ENCODE data around the gene OLFML1.
"Not testable (repeated sequence)": the region's sequence is repeated elsewhere in the genome, so short reads cannot be mapped to it uniquely, and the experiment has no call there.

Gene OLFML1

DNA sequence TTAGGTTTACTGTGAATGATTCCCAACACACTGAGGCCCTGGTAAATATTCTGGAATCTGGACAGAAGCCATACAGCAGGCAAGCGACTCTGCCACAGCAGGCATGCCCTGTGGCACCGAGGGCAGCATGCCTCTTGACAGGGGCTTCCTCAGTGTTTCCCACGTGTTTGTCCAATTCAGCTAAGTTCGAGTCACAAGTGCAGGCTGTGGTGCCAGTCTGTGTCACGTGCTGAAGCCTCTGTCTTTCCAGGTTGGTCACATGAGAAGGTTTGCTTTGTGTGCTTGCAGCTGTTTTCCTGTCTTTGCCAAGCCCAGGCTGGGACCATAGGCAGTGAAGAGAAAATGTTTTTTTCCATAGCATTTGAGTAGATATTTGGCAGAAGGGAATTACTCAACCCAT lies 26.1 kb downstream of the OLFML1 start:
- DNase-seq: peak in 47 of 51 donors; percentile 16 to 80 (median 55)

DNA sequence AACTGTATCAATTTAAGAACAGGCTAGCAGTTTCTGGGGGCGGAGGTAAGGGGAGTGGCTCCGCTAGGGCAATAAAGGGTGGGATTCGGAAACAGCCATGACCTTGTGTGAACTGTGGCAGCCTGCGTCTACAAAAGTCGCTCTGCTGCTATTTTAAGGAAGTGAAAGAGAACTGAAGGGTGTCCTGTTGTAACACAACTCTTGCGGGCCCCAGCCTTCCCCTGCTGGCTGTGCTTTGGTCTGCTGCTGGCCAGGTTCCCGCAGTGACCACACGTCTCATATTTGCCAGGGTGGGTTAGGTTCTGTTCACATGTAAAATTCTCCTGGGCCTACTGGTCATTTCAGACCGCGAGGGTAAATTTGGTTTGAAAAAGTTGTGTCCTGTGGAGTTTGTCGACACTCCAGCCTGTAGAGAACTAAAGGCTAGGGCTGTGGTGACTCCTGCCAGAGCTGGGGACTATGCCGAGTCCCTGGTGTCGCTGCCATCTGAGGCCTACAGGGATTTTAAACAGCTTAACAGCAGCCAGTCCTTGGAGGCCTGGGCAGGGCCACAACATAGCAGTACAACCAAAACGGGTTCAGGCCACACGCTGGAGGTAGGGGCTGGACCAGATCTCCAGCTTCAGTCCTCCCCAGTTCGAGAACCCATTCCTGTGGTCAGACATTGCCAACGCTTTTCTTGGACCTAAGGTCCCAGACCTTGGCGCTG lies 27.4 kb downstream of the OLFML1 start:
- peak in 42 of 51 donors; percentile 10 to 89 (median 54) for DNase-seq

DNA sequence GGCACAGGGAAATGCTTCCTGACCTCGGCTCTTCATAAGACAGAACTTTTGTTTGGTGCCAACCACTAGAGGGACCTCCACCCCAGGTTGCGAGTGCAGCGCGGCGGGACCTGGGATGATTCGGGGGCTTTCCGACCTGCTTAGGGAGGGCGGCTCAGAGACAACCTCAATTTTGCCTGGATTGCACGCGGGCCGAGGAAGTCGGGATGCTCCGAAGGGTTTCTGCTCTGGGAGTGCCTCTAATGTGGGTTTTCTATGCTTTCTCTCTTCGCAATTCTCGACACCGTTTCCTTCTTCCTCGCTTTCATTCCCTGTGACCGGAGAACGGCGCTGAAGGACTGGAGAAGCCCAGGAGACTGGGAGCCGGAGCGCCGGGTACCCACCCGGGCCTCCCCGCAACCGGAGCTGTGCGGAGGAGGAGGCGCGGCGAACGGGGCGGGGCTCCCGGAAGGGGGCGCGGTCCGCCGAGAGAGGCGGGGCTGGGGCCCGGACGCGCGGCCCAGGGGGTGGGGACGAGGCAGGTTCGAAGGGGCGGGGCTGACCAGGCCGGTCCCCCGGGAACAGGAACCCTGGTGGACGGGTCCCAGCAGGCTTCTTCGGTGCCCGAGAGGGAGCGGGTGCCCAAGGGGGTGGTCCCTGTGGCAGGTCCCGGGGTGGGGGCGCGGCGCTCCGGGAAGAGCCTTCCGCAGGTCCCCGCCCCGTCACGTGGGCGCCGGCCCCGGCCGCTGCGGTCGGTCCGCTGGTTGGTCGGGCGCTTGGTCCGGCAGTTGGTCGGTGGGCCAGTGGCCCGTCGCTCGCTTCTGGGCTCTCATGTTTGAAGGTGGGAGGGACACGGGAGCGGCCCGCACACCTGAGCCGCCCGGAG lies 28.2 kb downstream of the OLFML1 start, which contains the start of gene PPFIBP2:
Gene PPFIBP2 (plus strand): TSS at position 766 of the 865 bp plus-strand sequence. CDS start 35,477 bp downstream, outside the sequence.
- peak; percentile 17 to 96 (median 83) for DNase-seq

DNA sequence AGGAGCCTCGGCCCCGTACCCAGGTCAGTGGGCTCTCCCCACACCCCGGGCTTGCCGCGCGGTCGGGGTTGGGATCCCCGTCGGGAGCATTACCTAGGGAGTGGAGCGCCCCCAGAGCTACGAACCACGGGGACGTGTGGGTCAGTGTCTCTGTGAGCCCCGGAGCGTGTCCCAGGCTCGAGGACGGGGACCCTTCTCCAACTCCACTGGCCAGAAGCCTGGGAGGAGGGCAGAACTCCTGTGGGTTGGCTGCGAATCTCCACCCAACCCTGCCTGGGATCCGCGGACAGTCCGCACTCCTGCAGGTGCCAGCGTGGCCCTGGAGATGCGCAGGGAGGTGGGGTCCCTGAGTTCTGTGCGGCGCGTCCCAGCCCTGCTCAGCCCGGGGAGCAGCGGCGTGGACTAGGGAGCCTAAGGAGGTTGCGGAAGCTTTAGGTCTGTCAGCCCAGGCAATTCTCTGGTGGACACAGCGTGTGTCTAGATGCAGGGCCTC lies 28.8 kb downstream of the OLFML1 start:
- peak in 22 of 51 donors; percentile 21 to 70 (median 50) for DNase-seq

DNA sequence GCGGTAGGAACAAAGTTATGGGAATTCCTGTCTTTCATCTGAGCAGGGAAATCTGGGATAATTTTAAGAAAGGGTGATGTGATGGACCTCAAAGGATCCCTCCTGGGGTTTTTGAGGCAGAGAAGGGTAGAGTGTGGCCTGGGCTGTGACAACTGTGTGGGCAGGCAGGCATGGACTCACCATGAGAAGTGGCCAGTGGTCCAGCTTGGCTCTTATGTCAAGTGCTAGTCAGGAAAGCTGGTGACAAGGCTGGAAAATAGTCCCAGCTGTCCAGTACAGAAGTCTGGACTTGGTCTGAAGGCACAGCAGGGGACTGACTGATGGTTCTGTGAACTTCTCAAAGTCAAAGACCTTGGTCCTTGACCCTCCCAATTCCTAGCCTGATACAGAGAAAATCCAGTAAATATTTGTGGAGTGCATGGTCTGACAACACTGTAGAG lies 30.2 kb downstream of the OLFML1 start:
- DNase-seq: no peak

DNA sequence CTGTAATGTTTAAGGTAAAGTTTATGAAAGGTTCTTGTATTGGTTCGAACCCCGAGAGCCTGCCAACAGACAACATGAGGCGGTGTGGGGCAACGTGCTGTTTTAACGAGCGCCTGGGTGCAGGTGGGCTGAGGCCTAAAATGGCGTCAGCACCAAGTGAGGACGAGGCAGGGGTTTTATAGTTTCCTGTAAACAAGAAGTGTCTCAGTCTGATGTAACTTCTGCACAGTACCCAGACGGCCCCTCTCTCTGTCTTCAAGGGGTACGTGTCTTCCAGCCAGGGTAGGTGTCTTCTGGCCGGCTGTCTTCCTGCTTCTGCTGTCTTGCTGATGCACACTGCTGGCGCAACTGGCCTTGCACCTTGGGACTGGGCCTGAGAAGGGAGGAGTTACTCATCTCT lies 31.2 kb downstream of the OLFML1 start:
- no peak for DNase-seq

DNA sequence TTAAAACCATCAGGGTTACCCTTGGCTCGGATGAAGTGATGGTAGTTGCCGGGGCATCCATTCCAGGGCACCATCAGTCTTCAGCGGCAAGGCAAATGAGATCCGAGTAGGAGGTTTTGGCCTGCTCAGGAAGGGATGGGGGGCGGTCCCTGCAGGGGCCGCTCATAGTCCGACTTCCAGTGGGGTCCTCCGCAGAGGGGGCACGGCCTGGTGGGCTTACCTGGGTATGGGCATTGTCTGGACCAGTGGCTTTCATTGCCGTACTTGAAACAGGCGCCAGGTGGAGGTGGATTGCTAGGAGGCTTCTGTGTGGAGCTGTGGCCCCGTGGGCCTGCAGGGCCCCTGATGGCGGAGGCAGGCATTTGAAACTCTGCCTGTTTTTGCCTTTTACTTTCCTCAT lies 32.4 kb downstream of the OLFML1 start:
- DNase-seq: not testable (repeated sequence)

DNA sequence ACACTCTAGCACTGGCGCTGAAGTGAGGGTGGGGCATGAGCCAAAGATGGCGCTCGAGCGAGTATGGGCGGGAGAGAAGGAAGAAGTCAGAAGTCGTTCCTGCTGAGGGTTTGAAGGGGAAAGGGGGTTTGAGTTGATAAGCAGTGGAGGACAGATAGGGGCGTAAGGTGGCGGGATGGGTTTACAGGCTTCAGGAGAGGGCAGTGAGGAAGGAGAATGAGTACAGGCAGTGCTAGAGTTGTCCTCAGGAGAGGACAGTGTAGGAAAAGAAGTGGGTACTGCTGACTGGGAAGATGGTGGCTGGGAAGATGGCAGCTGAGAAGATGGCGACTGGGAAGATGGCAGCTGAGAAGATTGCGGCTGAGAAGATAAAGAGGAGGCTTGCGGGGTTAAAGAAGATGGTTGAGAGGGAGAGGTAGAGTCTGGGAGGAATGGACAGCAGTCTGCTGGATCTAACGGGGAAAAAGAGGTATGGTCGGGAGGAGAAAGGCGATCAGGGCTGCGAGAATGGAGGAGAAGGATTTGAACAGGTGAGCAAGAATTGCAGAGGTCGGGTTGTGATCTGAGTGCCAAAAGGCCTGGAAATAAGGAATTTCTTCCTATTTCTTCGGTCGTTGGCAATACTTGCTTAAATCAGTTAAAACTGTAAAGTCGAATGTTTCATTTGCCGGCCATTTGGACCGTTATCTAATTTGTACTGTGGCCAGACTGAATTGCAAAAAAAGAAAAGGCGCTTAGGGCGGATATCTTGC lies 33.7 kb downstream of the OLFML1 start:
- no peak for DNase-seq

DNA sequence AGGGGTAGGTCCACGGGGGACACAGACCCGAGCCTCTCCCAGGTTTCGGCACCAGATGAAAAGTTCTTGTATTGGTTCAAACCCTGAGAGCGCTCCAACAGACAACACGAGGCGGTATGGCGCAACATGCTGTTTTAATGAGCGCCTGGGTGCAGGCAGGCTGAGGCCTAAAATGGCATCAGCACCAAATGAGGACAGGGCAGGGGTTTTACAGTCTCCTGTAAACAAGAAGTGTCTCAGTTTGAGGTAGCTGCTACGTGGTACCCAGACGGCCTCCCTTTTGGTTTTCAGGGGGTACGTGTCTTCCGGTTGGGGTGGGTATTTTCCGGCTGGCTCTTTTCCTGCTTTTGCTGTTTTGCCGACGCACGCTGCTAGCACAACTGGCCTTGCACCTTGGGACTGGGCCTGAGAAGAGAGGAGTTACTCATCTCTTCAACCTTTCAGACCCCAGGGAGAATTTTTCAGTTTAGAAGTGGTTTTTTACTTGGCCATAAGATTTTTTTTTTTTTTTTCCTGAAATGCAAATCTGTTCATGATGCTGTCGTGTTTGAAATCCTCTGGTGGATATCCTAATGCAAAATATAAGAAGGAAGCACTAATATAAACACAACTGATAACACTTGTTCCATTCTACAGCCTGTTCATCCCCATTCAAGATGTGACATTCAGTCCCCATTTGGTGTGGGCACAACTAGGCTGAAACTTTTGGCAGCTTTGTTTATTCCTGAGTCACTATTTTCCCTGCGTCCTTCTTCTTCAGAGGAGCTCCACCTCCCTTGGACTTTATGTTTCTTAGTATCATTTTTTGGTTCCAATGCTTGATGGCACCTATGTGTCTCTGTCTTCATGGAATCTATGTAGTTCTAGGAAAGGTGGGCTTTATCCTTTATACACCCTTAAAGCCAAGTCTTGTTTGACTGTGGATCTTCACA lies 35.0 kb downstream of the OLFML1 start:
- DNase-seq: no peak

DNA sequence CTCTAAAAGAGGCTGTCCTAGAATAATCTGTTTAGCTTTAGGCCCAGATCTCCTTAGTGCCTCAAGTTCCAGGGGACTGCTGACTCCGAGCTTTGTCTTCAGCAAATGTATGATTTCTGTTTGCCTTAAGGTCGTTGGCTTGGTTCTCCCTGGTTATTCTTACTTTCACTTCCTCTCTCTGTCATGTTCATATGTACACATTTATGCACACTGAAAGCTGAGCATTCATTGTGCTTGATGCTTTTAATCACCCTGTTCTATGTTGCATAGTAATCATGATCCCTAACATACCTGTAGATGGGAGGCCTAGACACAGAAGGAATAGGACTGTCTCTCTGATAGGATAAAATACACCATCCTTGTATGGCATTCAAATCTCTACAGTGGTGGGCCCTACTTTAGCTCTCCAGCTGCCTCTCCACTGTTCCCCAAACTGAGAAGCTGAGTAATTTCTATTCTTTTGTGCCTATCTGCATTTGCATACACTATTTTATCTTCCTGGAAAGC lies 35.7 kb downstream of the OLFML1 start:
- DNase-seq: peak in 1 of 51 donors; percentile 43

DNA sequence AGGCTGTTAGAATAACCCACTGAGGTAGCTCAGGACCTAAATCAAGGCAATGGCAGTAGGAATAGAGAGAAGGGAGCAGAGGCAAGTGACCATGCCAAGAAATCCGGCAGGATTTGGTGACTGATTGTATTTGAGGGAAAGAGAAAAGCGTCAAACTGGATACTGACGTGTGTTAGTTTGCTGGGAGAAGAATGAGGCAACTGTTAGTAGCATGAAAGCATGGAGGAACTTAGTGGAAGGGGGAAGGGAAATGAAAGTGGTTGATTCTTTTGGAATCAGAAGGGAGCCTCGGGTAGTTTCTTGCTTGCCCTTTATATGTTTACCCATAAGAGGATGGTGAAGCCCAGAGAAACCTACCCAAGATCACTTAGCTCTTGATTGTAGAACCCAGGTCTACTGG lies 36.8 kb downstream of the OLFML1 start:
- DNase-seq: peak in 1 of 51 donors; percentile 18

DNA sequence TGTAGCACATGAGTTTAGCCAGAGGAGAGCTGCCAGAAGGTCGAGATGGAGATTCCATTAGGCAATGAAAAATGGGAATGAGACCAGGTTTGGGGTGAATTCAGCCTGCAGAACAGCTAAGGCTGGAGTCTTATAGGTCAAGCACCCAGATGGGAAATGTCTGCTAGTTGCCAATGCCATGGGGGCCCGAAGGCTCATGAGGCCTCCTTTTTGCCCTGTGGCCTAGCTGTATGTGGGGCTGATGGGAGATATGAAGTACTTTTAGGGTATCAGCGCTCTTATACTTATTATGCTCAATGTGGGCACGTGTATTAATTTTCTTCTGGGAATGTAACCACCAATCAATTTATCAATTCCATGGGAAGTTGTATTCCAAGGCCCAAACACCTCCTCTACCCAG lies 37.2 kb downstream of the OLFML1 start:
- no peak for DNase-seq

DNA sequence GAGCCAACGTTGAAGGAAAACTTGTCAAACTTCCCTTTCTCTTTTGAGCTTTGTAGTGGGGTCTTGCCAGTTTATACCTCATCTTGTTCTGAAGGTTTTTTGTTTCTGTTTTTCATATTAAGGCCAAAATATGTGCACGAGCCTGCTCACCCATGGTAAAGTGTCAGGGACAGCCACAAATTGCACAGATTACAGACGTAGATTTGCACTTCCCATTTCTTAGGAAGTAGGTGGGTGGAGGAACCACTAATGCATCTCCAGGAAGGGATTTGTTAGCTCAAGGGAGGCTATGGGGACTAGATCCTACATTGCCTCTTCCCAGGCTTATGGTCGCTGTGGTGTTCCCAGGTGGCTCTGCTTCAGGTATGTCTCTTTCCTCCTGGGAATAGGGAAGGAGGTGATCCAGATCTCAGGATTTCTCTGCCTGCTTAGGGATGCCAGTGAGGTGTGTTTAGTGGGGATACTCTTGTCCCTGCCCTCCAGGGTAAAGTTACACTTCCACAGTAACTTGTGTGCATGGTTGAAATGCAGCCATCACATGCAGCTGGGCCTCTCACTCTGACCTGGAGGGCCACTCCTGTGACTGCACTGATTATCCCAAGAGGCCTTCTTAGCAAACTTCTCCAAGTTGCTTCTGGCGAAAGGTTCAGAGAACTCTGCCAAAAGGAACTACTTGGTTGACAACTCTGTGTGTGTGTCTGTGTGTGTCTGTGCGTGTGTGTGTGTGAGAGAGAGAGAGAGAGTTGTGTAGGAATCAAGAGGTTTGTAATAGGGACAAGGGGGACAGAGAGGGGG lies 38.3 kb downstream of the OLFML1 start:
- DNase-seq: no peak

DNA sequence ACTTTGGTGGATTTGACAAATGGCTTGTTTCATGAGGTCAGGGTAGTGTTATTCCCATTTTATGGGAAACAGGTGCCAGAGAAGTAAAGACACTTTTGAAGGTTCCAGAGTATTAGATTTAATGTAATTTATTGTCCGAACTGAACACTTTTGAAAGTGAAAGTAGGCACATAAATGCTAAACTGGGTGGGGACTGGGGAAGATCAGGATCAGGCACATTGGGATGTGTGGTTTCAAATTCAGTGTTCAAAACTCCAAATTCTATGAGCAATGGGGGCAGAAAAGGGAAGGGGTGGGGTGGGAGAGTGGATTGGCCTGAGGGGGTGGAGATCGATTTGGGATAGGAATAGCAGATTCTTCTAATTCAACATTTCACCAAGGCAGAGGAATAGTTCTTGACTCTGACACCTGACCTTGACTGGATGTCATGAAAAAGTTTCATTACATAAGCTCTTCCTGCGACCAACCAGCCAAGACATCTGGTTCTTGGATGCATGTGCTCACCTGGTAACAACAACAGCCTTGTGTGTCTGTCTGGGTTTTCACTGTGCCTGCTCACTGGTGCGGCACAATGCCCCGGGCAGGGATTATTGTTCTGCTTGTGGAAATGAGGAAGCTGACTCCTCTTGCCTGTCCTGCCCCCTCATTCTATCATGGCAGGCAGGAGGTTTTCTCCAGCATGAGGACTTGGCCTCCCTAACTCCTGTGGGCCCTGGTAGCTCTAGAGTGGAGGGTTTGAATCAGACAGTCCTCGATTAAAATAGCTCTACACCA lies 39.3 kb downstream of the OLFML1 start:
- no peak for DNase-seq

DNA sequence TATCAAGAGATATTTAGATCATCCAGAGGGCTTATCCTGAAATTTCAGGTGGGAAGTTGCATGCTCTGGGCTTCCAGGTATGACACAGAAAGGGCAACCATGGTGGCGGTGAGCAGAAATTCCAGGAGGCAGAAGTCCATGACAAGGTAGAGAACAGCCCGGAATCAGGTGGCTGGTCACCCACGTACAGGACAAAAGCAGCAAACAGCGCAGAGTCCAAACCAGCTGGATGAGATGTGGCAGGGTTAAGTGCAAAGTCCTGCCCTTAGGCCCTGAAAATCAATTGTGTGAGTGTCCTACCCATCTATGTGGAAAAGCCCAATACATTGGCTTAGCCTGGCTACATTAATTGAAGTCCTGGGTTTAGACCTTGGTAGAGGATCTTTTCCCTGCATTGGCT lies 40.1 kb downstream of the OLFML1 start:
- DNase-seq: no peak

DNA sequence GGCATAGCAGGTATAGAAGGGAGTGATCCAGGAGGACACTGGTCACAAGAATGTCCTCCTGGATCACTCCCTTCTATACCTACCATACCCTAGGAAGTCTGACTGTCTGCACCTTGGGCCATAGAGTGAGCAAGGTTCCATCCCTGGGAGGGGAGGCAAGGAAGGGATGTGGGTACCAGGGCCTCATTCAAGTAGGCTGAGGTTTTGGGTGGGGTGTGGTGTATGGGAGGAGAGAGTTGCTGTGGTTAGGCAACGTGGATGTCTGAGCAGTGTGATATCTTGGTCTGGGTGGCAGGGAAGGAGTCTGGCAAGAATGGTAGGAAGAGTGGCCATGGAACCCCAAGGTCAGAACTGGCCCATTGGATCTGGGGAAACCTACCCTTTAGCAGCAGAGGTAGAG lies 41.7 kb downstream of the OLFML1 start:
- no peak for DNase-seq

DNA sequence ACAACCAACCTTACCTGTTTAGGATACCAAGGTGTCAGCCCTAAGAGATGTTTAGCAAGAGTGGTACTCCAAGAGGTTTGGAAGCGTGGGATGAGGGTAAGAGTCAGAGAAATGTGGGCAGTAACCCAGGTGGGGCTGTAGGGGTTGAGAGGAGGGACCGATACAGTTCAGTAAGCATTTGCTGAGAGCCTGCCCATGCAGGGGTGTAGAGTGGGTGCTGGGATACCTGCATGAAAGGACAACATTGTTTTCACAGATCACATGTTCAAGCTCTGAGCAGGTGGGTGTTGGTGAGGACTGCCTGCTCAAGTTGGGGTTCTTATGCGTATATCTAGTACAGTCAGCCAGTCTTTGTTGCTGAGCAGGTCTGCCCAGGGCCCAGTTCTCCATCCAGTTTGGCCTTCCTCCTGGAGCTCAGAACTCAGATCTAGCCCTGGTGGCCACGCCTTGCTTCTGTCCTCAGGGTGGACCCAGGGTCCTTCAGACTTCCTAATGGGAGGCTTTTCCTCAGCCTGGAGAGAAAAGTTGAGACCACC lies 43.3 kb downstream of the OLFML1 start:
- no peak for DNase-seq

DNA sequence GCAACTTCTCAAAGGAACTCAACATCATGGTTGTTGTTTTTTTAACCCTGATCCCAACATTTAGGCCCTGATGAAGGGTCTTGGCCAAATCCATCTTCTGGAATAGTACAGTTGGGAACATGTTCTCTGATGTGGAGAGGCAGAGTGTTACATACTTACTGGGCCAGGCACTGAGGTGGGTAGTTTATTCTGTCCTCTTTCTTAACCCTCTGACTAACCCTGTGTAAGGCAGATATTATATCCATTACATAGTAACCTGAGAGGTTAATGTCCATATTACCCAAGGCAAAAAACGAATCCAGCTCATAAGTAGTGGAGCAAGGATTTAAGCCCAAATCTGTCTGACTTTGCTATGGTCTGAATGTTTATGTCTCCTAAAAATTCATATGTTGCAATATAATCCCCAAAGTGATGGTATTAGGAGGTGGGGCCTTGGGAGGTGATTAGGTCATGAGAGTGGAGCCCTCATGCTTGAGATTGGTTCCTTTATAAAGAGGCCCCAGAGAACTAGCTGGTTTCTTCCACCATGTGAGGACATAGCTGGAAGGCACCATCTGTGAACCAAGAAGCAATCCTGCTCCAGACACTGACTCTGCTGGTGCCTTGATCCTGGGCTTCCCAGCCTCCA lies 44.8 kb downstream of the OLFML1 start:
- DNase-seq: no peak

Measured in hypothalamus (tissue), 51 donors.